Posterior cingulate gyrus (tissue), 11 donors: Measurements from ENCODE around the gene TMEM187.

Experiments used
- DNase-seq, 10 donors: peaks; one replicate each; pipeline versions ENCODE4 v3.0.0 to v3.0.0-alpha.2; 2020 to 2021; ENCODE audit warnings: mixed read lengths in 3 of 10
- intact Hi-C: fragments of 100-400 bp; cut with DNase I; formaldehyde crosslinking; loops from one replicate; pipeline ENCODE4 v1.15.1; 2023

The TMEM187 gene

GRCh38 chrX:154028502-154029184, 56.1 kb downstream of the TMEM187 start:
- intact Hi-C loops = no loop called here
- DNase-seq = no peak

DNA sequence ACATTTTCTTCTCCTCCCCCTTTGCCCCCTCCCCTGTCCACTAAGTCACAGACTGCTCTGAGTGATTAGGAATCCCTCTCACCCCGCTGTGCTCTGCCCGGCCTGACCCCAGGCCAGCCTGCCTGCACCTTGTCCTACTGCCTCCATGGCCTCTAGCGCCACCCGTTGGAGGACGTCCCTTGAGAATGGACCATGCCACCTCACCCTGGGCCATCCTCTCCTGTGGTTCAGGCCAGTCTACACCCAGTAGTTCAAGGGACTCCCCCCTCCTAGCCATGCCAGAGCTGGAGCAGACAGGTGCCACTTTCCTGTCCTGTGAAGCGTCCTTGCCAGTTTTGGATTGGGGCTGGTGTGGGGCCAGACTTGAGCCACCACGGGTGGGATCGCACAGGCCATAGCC, 56.9 kb downstream of the TMEM187 start:
- intact Hi-C loops = no loop called here
- peak in 2 of 10 donors; percentile 66 to 79 for DNase-seq

GRCh38 chrX:154030266-154030665, 57.7 kb downstream of the TMEM187 start:
- intact Hi-C loops = no loop called here
- DNase-seq = peak in 4 of 10 donors; percentile 38 to 84 (median 61)

DNA sequence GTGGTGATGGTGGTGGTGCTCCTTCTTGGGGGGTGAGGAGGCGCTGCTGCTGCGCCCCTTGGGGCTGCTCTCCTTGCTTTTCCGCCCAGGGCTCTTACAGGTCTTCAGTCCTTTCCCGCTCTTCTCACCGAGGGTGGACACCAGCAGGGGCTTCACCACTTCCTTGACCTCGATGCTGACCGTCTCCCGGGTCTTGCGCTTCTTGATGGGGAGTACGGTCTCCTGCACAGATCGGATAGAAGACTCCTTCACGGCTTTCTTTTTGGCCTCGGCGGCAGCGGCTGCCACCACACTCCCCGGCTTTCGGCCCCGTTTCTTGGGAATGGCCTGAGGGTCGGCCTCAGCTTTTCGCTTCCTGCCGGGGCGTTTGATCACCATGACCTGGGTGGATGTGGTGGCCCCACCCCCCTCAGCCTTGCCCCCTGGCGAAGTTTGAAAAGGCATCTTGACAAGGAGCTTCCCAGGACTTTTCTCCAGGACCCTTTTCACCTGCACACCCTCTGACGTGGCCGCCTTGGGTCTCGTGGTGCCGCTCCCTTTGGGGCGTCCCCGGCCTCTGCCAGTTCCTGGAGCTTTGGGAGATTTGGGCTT, 58.3 kb downstream of the TMEM187 start:
- intact Hi-C loops = no loop called here
- peak in 2 of 10 donors; percentile 70 to 71 for DNase-seq

DNA sequence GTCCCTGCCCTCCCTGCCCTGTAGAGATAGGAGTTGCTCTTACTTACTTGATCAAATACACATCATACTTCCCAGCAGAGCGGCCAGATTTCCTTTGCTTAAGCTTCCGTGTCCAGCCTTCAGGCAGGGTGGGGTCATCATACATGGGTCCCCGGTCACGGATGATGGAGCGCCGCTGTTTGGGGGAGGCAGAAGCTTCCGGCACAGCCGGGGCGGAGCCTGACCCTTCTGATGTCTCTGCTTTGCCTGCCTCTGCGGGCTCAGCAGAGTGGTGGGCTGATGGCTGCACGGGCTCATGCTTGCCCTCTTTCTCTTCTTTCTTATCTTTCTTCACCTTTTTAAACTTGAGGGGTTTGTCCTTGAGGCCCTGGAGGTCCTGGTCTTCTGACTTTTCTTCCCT, 59.6 kb downstream of the TMEM187 start:
- DNase-seq = peak in 2 of 10 donors; percentile 59 to 79
- intact Hi-C loops = no loop called here

GRCh38 chrX:154032653-154033052, 60.1 kb downstream of the TMEM187 start:
- DNase-seq = no peak

More at GRCh38 chrX:154032653-154033052, 60.1 kb downstream of the TMEM187 start:
- intact Hi-C loops = no loop called here
